Progenitor cell of endocrine pancreas (in vitro differentiated cells): ENCODE data around the gene TACC2. TPM values are rescaled to one million over a fixed set of nuclear protein-coding genes. Genes with fewer than 3 reads are reported as not detected.

Experiments used
- DNase-seq: peaks from one replicate; pipeline ENCODE4 v3.0.0; 2021; ENCODE audit warnings: low spot score; ENCODE audit not compliant: unreplicated experiment
- H3K27ac Mint-ChIP-seq: 2 replicates; pipeline ENCODE4 v1.8.0; 2021; ENCODE audit warnings: mild to moderate bottlenecking, moderate library complexity, mixed read lengths
- H3K27me3 Mint-ChIP-seq: 2 replicates; pipeline ENCODE4 v1.8.0; 2021; ENCODE audit warnings: mixed read lengths
- H3K36me3 Mint-ChIP-seq: 2 replicates; pipeline ENCODE4 v1.8.0; 2022; ENCODE audit warnings: mixed read lengths; ENCODE audit not compliant: insufficient read depth
- H3K4me1 Mint-ChIP-seq: 2 replicates; pipeline ENCODE4 v1.8.0; 2021; ENCODE audit warnings: low read depth, mixed read lengths
- H3K4me3 Mint-ChIP-seq: 2 replicates; pipeline ENCODE4 v1.8.0; 2021; ENCODE audit warnings: low read depth, mild to moderate bottlenecking, moderate library complexity, mixed read lengths
- H3K9me3 Mint-ChIP-seq: 2 replicates; pipeline ENCODE4 v1.8.0; 2021; ENCODE audit warnings: low read depth, mixed read lengths
- total RNA-seq: library from RNA; stranded (reverse); gene quantifications from 2 replicates; pipeline ENCODE4 v1.2.1, GENCODE V29; 2021
- TF ChIP-seq, protein P1 (sequence below): fragments of 200-600 bp; sonication (generic); IDR thresholded peaks from one replicate; pipeline ENCODE4 v1.5.0; 2021; ENCODE audit warnings: antibody characterized with exemption, mild to moderate bottlenecking; ENCODE audit not compliant: unreplicated experiment

Gene TACC2
- total RNA-seq, 1 donor from 2014 or later: 60.4 TPM

- no peak overlapping the region for H3K4me3 Mint-ChIP-seq
Measured at GRCh38 chr10:122181041-122181732, 192.2 kb downstream of the TACC2 start.

DNA sequence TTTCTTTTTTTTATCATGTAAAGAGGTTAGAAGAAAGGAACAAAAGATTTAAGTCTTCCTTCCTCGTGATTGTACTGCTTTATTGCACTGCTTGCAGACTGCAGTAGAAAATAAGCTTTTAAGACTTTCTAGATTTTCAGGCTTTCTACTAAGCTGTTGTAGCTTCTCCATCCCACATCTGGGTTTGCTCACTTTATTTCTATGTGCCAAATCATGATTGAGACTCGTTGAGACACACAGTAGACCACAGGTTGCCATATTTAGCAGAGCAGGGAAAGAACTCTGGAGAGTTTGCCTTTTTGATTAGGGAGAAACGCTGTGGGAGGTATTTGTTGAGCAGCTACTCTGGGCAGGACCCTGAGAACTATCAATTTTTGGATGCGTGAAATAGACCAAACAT, 192.9 kb downstream of the TACC2 start:
- H3K27ac Mint-ChIP-seq: peak overlapping the region; percentile 62
- DNase-seq: no peak

More at GRCh38 chr10:122181041-122181732, 192.2 kb downstream of the TACC2 start:
- Mint-ChIP-seq H3K4me1 (peaks cover 43% of the 10 kb centered on the region), H3K27ac (no peak overlapping the region), H3K36me3 (no peaks in the 10 kb centered on the region), H3K27me3 (no peaks in the 10 kb centered on the region), H3K9me3 (no peaks in the 10 kb centered on the region)
- DNase-seq: no peak
- TF ChIP-seq, protein P1, sequence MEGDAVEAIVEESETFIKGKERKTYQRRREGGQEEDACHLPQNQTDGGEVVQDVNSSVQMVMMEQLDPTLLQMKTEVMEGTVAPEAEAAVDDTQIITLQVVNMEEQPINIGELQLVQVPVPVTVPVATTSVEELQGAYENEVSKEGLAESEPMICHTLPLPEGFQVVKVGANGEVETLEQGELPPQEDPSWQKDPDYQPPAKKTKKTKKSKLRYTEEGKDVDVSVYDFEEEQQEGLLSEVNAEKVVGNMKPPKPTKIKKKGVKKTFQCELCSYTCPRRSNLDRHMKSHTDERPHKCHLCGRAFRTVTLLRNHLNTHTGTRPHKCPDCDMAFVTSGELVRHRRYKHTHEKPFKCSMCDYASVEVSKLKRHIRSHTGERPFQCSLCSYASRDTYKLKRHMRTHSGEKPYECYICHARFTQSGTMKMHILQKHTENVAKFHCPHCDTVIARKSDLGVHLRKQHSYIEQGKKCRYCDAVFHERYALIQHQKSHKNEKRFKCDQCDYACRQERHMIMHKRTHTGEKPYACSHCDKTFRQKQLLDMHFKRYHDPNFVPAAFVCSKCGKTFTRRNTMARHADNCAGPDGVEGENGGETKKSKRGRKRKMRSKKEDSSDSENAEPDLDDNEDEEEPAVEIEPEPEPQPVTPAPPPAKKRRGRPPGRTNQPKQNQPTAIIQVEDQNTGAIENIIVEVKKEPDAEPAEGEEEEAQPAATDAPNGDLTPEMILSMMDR: no peak

DNA sequence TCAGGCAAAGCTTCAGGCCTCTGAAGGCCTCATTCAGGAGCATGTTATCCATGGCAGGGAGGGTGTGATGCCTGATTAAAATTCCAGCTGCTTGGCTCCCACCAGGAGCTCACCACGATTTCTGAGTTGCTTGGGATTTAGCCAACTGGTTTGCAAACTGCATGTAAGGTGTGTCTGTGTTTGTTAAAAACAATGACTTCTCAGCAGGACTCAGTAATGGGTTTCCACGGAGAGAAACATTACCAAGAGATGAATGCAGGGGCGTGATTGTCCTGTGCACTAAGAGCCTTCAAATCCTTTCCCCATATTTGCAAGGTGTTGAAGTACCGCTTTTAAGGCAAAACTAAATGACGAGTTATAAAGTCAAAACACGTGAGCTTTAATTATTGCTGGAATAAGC, 193.3 kb downstream of the TACC2 start:
- H3K27ac Mint-ChIP-seq: peak overlapping the region; percentile 62

More for the DNA sequence above, 192.9 kb downstream of the TACC2 start:
- no peaks in the 10 kb centered on the region for H3K9me3 Mint-ChIP-seq
- peaks cover 36% of the 10 kb centered on the region for H3K4me1 Mint-ChIP-seq
- TF ChIP-seq, protein P1: no peak
- no peak overlapping the region for H3K4me3 Mint-ChIP-seq
- H3K27me3 Mint-ChIP-seq: no peaks in the 10 kb centered on the region
- no peaks in the 10 kb centered on the region for H3K36me3 Mint-ChIP-seq

GRCh38 chr10:122184254-122184653, 195.3 kb downstream of the TACC2 start:
- H3K27ac Mint-ChIP-seq: no peak overlapping the region
- no peak overlapping the region for H3K4me3 Mint-ChIP-seq
- H3K27me3 Mint-ChIP-seq: no peaks in the 10 kb centered on the region
- DNase-seq: no peak
- H3K9me3 Mint-ChIP-seq: no peaks in the 10 kb centered on the region
- H3K4me1 Mint-ChIP-seq: peaks cover 24% of the 10 kb centered on the region
- TF ChIP-seq, protein P1: no peak
- no peaks in the 10 kb centered on the region for H3K36me3 Mint-ChIP-seq

More for the DNA sequence above, 193.3 kb downstream of the TACC2 start:
- no peak overlapping the region for H3K4me3 Mint-ChIP-seq
- peaks cover 32% of the 10 kb centered on the region for H3K4me1 Mint-ChIP-seq
- no peaks in the 10 kb centered on the region for H3K36me3 Mint-ChIP-seq
- DNase-seq: no peak
- no peaks in the 10 kb centered on the region for H3K9me3 Mint-ChIP-seq
- TF ChIP-seq, protein P1: no peak
- H3K27me3 Mint-ChIP-seq: no peaks in the 10 kb centered on the region

- TF ChIP-seq, protein P1: no peak
- Mint-ChIP-seq H3K4me1 (peaks cover 23% of the 10 kb centered on the region), H3K36me3 (no peaks in the 10 kb centered on the region), H3K9me3 (no peaks in the 10 kb centered on the region), H3K27me3 (no peaks in the 10 kb centered on the region), H3K4me3 (no peak overlapping the region), H3K27ac (no peak overlapping the region)
- no peak for DNase-seq
Measured at GRCh38 chr10:122185643-122186042, 196.7 kb downstream of the TACC2 start.
